GM23338 (cell line): ENCODE results near the gene CD300H.

ENCODE experiments used
- ETS1 ChIP-seq: IDR thresholded peaks from 2 replicates; pipeline ENCODE4 v1.6.1; 2016; ENCODE audit warnings: antibody characterized with exemption
- EZH2 ChIP-seq: fragments of 200-600 bp; sonication (generic); IDR thresholded peaks from one replicate; pipeline ENCODE4 v1.8.0; 2017; ENCODE audit warnings: antibody characterized with exemption, mild to moderate bottlenecking, low read depth; ENCODE audit not compliant: unreplicated experiment
- EZH2phosphoT487 ChIP-seq: fragments of 200-600 bp; sonication (generic); IDR thresholded peaks from one replicate; pipeline ENCODE4 v1.8.1; 2018; ENCODE audit warnings: antibody characterized with exemption; ENCODE audit not compliant: unreplicated experiment
- POLR2AphosphoS5 ChIP-seq: IDR thresholded peaks from 2 replicates; pipeline ENCODE4 v1.6.1; 2016; ENCODE audit warnings: antibody characterized with exemption, low read depth
- STAT1 ChIP-seq: IDR thresholded peaks from one replicate; pipeline ENCODE4 v1.6.1; 2016; ENCODE audit warnings: antibody characterized with exemption; ENCODE audit not compliant: unreplicated experiment
- ZNF331 ChIP-seq: fragments of 250-450 bp; sonication (Bioruptor Pico); IDR thresholded peaks from 2 replicates; pipeline ENCODE4 v1.5.0; 2020; ENCODE audit warnings: low read depth, mild to moderate bottlenecking, moderate library complexity
- TF ChIP-seq, protein P1 (sequence below), 2 experiments: fragments of 200-600 bp in 1 of 2; sonication (generic) in 1 of 2; conservative IDR thresholded peaks; 2 replicates each; pipeline versions ENCODE4 v1.5.1 to v1.6.1; 2016 to 2017; ENCODE audit warnings: antibody characterized with exemption in 2 of 2, low read depth in 2 of 2, mild to moderate bottlenecking in 2 of 2, moderate library complexity in 1 of 2
- TF ChIP-seq, protein P2 (sequence below): IDR thresholded peaks from one replicate; pipeline ENCODE4 v1.6.1; 2018; ENCODE audit warnings: antibody characterized with exemption; ENCODE audit not compliant: unreplicated experiment

GRCh38 chr17:74516561-74517328 is 50.6 kb downstream of the CD300H start:
- TF ChIP-seq, protein P1, sequence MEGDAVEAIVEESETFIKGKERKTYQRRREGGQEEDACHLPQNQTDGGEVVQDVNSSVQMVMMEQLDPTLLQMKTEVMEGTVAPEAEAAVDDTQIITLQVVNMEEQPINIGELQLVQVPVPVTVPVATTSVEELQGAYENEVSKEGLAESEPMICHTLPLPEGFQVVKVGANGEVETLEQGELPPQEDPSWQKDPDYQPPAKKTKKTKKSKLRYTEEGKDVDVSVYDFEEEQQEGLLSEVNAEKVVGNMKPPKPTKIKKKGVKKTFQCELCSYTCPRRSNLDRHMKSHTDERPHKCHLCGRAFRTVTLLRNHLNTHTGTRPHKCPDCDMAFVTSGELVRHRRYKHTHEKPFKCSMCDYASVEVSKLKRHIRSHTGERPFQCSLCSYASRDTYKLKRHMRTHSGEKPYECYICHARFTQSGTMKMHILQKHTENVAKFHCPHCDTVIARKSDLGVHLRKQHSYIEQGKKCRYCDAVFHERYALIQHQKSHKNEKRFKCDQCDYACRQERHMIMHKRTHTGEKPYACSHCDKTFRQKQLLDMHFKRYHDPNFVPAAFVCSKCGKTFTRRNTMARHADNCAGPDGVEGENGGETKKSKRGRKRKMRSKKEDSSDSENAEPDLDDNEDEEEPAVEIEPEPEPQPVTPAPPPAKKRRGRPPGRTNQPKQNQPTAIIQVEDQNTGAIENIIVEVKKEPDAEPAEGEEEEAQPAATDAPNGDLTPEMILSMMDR (conservative IDR thresholded peaks at IDR 0.05; ENCODE audit: low read depth in 2 of 2), result no peak
- TF ChIP-seq EZH2, result no peak
- TF ChIP-seq STAT1, result no peak
- no peak for TF ChIP-seq EZH2phosphoT487
- TF ChIP-seq ZNF331 (CRISPR knock-in tag), result no peak
- no peak for TF ChIP-seq POLR2AphosphoS5
- TF ChIP-seq ETS1, result no peak
- TF ChIP-seq, protein P2, sequence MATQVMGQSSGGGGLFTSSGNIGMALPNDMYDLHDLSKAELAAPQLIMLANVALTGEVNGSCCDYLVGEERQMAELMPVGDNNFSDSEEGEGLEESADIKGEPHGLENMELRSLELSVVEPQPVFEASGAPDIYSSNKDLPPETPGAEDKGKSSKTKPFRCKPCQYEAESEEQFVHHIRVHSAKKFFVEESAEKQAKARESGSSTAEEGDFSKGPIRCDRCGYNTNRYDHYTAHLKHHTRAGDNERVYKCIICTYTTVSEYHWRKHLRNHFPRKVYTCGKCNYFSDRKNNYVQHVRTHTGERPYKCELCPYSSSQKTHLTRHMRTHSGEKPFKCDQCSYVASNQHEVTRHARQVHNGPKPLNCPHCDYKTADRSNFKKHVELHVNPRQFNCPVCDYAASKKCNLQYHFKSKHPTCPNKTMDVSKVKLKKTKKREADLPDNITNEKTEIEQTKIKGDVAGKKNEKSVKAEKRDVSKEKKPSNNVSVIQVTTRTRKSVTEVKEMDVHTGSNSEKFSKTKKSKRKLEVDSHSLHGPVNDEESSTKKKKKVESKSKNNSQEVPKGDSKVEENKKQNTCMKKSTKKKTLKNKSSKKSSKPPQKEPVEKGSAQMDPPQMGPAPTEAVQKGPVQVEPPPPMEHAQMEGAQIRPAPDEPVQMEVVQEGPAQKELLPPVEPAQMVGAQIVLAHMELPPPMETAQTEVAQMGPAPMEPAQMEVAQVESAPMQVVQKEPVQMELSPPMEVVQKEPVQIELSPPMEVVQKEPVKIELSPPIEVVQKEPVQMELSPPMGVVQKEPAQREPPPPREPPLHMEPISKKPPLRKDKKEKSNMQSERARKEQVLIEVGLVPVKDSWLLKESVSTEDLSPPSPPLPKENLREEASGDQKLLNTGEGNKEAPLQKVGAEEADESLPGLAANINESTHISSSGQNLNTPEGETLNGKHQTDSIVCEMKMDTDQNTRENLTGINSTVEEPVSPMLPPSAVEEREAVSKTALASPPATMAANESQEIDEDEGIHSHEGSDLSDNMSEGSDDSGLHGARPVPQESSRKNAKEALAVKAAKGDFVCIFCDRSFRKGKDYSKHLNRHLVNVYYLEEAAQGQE, result no peak
